Activated CD4-positive, alpha-beta T cell treated with anti-CD3 and anti-CD28 coated beads for 4 hours (primary cell): ENCODE data around the gene MAPK7.
"Not testable (repeated sequence)": the region's sequence is repeated elsewhere in the genome, so short reads cannot be mapped to it uniquely, and the experiment has no call there.

Source experiments
- DNase-seq, 2 donors: peaks; one replicate each; pipeline ENCODE4 v3.0.0-alpha.2; 2020

The MAPK7 gene

GRCh38 chr17:19343671-19344151, 34.6 kb upstream of the MAPK7 start:
- DNase-seq, result no peak

GRCh38 chr17:19344311-19345066, 33.8 kb upstream of the MAPK7 start:
- no peak for DNase-seq

GRCh38 chr17:19345067-19345460, 33.2 kb upstream of the MAPK7 start:
- no peak for DNase-seq

- no peak for DNase-seq
Observed at GRCh38 chr17:19345486-19346350, 32.6 kb upstream of the MAPK7 start.

DNA sequence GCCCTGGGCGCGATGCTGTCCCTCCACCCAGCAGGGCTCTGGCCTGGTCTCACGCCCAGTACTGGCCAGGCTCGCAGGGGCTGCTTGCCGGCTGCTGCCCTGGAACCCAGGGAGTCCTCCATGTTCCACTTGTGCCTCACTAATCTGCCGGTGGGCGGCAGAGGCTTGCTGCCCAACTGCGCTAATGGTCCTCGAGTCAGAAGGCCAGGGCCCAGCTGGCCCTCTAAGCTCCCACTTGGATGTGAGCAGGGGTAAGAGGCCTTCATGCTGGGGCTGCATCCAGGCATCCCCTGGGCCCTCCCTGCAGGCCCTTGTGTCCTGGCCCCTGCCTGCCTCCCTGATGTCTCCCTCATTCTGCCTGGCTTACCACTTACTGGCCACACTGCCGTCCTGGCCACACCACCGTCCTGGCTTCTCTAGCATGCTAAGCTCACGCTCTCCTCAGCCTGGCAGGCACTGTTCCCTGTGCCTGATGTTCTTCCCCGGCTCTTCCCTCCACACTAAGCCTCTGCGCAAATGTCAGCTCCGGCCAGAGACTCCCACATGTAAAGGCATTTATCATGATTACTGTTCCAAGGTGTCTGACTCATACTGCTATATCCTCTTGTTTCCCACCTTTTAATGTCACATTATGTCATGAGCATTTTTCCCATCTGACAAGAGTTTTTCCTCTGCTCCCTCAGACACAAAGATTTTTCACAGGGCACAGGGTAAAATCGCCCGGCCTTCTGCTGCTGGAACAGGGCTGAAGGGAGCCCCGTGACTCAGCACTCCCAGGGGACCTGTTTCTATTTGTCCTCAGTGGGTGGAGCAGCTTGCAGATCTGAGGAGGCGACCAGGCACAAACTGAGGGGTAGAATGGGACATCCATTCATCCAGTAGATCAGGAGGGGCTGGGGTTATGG, 31.7 kb upstream of the MAPK7 start:
- no peak for DNase-seq

DNA sequence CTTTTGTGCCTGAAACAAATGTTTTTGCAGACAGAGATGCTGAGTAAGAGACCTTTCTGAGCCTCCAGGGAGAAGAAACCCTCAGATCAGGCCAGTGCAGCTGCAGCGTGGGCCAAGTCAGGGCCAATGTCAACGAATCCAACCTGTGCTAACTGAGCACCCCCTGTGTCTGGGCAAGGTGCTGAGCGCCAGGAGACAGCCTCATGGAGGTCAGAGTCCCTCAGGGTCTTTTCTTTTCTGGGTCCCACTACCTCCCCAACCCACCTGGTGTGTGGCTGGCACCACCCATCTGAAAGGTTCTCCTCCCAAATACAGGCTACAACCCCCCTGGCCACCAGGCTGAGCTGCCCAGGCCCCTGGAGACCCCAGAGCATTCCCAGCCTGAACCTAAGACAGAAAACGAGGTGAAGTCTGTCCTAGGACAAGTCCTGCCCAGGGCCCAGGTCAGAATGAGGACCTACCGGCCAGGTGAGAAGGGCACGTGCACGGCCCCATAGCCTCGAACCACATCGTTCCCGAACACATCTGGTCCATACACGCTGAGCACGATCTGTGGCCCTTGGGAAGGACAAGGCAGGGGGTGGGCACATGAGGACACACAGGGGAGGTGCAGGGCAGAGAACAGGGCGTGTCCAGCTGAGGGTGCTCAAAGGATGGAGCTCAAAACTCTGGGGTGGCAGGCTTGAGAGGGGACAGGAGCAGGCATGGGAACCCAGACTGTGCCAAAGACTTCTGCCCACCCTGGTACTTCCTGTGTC, 30.8 kb upstream of the MAPK7 start:
- no peak for DNase-seq

- DNase-seq, result no peak
Observed at GRCh38 chr17:19348081-19348650, 30.1 kb upstream of the MAPK7 start.

DNA sequence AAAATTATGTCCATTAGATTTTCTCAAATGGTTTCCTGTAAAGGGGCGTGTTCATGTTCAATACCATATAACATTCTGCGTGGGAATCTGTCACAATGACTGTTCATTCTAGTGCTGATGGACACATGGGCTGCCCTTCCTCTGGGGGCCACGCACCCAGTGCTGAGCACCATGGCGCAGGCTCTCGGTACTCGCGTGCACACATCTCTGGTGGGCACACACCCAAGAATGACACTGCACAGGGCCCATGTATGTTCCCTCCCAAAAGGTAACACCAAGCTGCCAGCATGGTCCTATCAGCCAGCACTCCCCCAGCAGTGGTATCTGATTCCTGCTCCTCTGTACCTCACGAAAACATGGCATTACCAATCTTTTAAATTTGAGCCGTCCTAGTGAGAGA, 29.5 kb upstream of the MAPK7 start:
- DNase-seq, result no peak

DNA sequence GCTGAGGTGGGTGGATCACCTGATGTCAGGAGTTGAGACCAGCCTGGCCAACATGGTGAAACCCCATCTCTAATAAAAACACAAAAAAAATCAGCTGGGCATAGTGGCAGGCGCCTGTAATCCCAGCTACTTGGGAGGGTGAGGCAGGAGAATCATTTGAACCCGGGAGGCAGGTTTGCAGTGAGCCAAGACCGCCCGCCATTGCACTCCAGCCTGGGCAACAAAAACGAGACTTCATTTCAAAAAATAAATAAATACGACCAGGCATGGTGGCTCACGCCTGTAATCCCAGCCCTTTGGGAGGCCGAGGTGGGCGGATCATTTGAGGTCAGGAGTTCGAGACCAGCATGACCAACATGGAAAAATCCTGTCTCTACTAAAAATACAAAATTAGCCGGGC, 24.9 kb upstream of the MAPK7 start:
- DNase-seq, result not testable (repeated sequence)

GRCh38 chr17:19354748-19355147, 23.6 kb upstream of the MAPK7 start:
- no peak for DNase-seq

GRCh38 chr17:19357351-19357750, 20.9 kb upstream of the MAPK7 start:
- no peak for DNase-seq

GRCh38 chr17:19357761-19358160, 20.5 kb upstream of the MAPK7 start:
- DNase-seq, result no peak

GRCh38 chr17:19359151-19359550, 19.1 kb upstream of the MAPK7 start:
- DNase-seq, result no peak

- no peak for DNase-seq
Observed at GRCh38 chr17:19359856-19360255, 18.4 kb upstream of the MAPK7 start.

DNA sequence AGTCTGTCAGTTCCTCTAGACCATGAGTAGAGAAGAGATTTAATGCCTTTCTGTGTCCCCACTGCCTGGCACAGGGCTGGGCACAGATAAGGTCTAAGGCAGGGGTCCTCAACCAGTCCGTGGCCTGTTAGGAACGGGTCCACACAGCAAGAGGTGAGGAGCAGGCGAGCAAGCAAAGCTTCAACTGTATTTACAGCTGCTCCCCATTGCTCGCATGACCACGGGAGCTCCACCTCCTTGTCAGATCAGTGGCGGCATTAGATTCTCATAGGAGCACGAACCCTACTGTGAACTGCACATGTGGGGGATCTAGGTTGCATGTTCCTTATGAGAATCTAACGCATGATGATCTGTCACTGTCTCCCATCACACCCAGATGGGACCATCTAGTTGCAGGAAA, 17.5 kb upstream of the MAPK7 start:
- DNase-seq, result no peak

- DNase-seq, result no peak
Observed at GRCh38 chr17:19361326-19361725, 17.0 kb upstream of the MAPK7 start.

GRCh38 chr17:19361944-19362276, 16.4 kb upstream of the MAPK7 start:
- no peak for DNase-seq

GRCh38 chr17:19362277-19363113, 15.8 kb upstream of the MAPK7 start, which contains the start of gene B9D1:
Gene B9D1 (minus strand): TSS chr17:19362723. CDS start chr17:19362569, 154 bp downstream.
- DNase-seq, result peak; percentile 93 to 94

GRCh38 chr17:19363114-19363438, 15.2 kb upstream of the MAPK7 start:
- DNase-seq, result no peak

GRCh38 chr17:19363460-19364035, 14.8 kb upstream of the MAPK7 start:
- no peak for DNase-seq
